ENCODE results near the gene S100A7. TPM values are rescaled to one million over a fixed set of nuclear protein-coding genes. Genes with fewer than 3 reads are reported as not detected.
A peak's percentile ranks its signal among the peaks of the same experiment; 100 is the strongest.

S100A7 gene
- total RNA-seq: not detected

- H3K27ac ChIP-seq (ENCODE audit: low read depth, low read length): no peak within 1 kb of the TSS
- no peaks in the 10 kb centered on the region for H3K9me3 ChIP-seq (ENCODE audit: control insufficient read depth in 3 of 3, low read length in 3 of 3)
- H3K9ac ChIP-seq (ENCODE audit: low read depth in 1 of 3, low read length in 3 of 3): no peak within 1 kb of the TSS
- no peaks in the 10 kb centered on the region for H3K36me3 ChIP-seq (ENCODE audit: control insufficient read depth in 3 of 3, insufficient read depth in 3 of 3, low read length in 3 of 3)
- peaks cover 0 to 12% (median 4%) of the 10 kb centered on the region in 3 donors for H3K27me3 ChIP-seq (ENCODE audit: control insufficient read depth in 3 of 3, insufficient read depth in 3 of 3, low read length in 3 of 3)
- no peaks in the 10 kb centered on the region for H3K4me1 ChIP-seq (ENCODE audit: control insufficient read depth in 3 of 3, insufficient read depth in 3 of 3, low read length in 3 of 3)
- H3K4me3 ChIP-seq (ENCODE audit: low read length in 3 of 3): no peak within 1 kb of the TSS
Measured at GRCh38 chr1:153460551-153460950, at the start of gene S100A7. S100A7 (minus strand) TSS chr1:153460651; CDS start chr1:153459013, 1,638 bp downstream.

- no peak overlapping the region for H3K4me3 ChIP-seq (ENCODE audit: low read length in 3 of 3)
- H3K9me3 ChIP-seq (ENCODE audit: control insufficient read depth in 3 of 3, low read length in 3 of 3): no peaks in the 10 kb centered on the region
- H3K27me3 ChIP-seq (ENCODE audit: control insufficient read depth in 3 of 3, insufficient read depth in 3 of 3, low read length in 3 of 3): no peaks in the 10 kb centered on the region
- H3K9ac ChIP-seq (ENCODE audit: low read depth in 1 of 3, low read length in 3 of 3): no peak overlapping the region
- no peak overlapping the region for H3K27ac ChIP-seq (ENCODE audit: low read depth, low read length)
- no peaks in the 10 kb centered on the region for H3K36me3 ChIP-seq (ENCODE audit: control insufficient read depth in 3 of 3, insufficient read depth in 3 of 3, low read length in 3 of 3)
- peaks cover 15 to 24% (median 23%) of the 10 kb centered on the region in 3 donors for H3K4me1 ChIP-seq (ENCODE audit: control insufficient read depth in 3 of 3, insufficient read depth in 3 of 3, low read length in 3 of 3)
Measured at GRCh38 chr1:153509729-153510354, 49.4 kb upstream of the S100A7 start.

- Histone ChIP-seq H3K9me3 (ENCODE audit: control insufficient read depth in 3 of 3, low read length in 3 of 3) (no peaks in the 10 kb centered on the region), H3K27ac (ENCODE audit: low read depth, low read length) (no peak overlapping the region), H3K27me3 (ENCODE audit: control insufficient read depth in 3 of 3, insufficient read depth in 3 of 3, low read length in 3 of 3) (no peaks in the 10 kb centered on the region), H3K4me1 (ENCODE audit: control insufficient read depth in 3 of 3, insufficient read depth in 3 of 3, low read length in 3 of 3) (peaks cover 15 to 24% (median 23%) of the 10 kb centered on the region in 3 donors), H3K4me3 (ENCODE audit: low read length in 3 of 3) (no peak overlapping the region), H3K36me3 (ENCODE audit: control insufficient read depth in 3 of 3, insufficient read depth in 3 of 3, low read length in 3 of 3) (no peaks in the 10 kb centered on the region), H3K9ac (ENCODE audit: low read depth in 1 of 3, low read length in 3 of 3) (no peak overlapping the region)
Measured at GRCh38 chr1:153509036-153509435, 48.6 kb upstream of the S100A7 start.

- no peaks in the 10 kb centered on the region for H3K27me3 ChIP-seq (ENCODE audit: control insufficient read depth in 3 of 3, insufficient read depth in 3 of 3, low read length in 3 of 3)
- H3K27ac ChIP-seq (ENCODE audit: low read depth, low read length): peak overlapping the region; percentile 74
- H3K9me3 ChIP-seq (ENCODE audit: control insufficient read depth in 3 of 3, low read length in 3 of 3): no peaks in the 10 kb centered on the region
- H3K36me3 ChIP-seq (ENCODE audit: control insufficient read depth in 3 of 3, insufficient read depth in 3 of 3, low read length in 3 of 3): no peaks in the 10 kb centered on the region
- no peak overlapping the region for H3K4me3 ChIP-seq (ENCODE audit: low read length in 3 of 3)
- peaks cover 15 to 24% (median 23%) of the 10 kb centered on the region in 3 donors for H3K4me1 ChIP-seq (ENCODE audit: control insufficient read depth in 3 of 3, insufficient read depth in 3 of 3, low read length in 3 of 3)
- H3K9ac ChIP-seq (ENCODE audit: low read depth in 1 of 3, low read length in 3 of 3): no peak overlapping the region
Measured at GRCh38 chr1:153507926-153508583, 47.6 kb upstream of the S100A7 start.

- H3K36me3 ChIP-seq (ENCODE audit: control insufficient read depth in 3 of 3, insufficient read depth in 3 of 3, low read length in 3 of 3): no peaks in the 10 kb centered on the region
- peaks cover 15 to 23% (median 19%) of the 10 kb centered on the region in 3 donors for H3K4me1 ChIP-seq (ENCODE audit: control insufficient read depth in 3 of 3, insufficient read depth in 3 of 3, low read length in 3 of 3)
- H3K9me3 ChIP-seq (ENCODE audit: control insufficient read depth in 3 of 3, low read length in 3 of 3): no peaks in the 10 kb centered on the region
- H3K9ac ChIP-seq (ENCODE audit: low read depth in 1 of 3, low read length in 3 of 3): peak overlapping the region in 1 of 3 donors; percentile 66
- peak overlapping the region; percentile 74 for H3K27ac ChIP-seq (ENCODE audit: low read depth, low read length)
- H3K27me3 ChIP-seq (ENCODE audit: control insufficient read depth in 3 of 3, insufficient read depth in 3 of 3, low read length in 3 of 3): no peaks in the 10 kb centered on the region
- no peak overlapping the region for H3K4me3 ChIP-seq (ENCODE audit: low read length in 3 of 3)
Measured at GRCh38 chr1:153506831-153507413, 46.5 kb upstream of the S100A7 start.

GRCh38 chr1:153506386-153506785 is 45.9 kb upstream of the S100A7 start:
- Histone ChIP-seq H3K9ac (ENCODE audit: low read depth in 1 of 3, low read length in 3 of 3) (no peak overlapping the region), H3K4me3 (ENCODE audit: low read length in 3 of 3) (no peak overlapping the region), H3K9me3 (ENCODE audit: control insufficient read depth in 3 of 3, low read length in 3 of 3) (no peaks in the 10 kb centered on the region), H3K4me1 (ENCODE audit: control insufficient read depth in 3 of 3, insufficient read depth in 3 of 3, low read length in 3 of 3) (peaks cover 15 to 23% (median 19%) of the 10 kb centered on the region in 3 donors), H3K36me3 (ENCODE audit: control insufficient read depth in 3 of 3, insufficient read depth in 3 of 3, low read length in 3 of 3) (no peaks in the 10 kb centered on the region), H3K27me3 (ENCODE audit: control insufficient read depth in 3 of 3, insufficient read depth in 3 of 3, low read length in 3 of 3) (no peaks in the 10 kb centered on the region), H3K27ac (ENCODE audit: low read depth, low read length) (peak overlapping the region; percentile 74)

GRCh38 chr1:153505576-153505975 is 45.1 kb upstream of the S100A7 start:
- Histone ChIP-seq H3K36me3 (ENCODE audit: control insufficient read depth in 3 of 3, insufficient read depth in 3 of 3, low read length in 3 of 3) (no peaks in the 10 kb centered on the region), H3K9me3 (ENCODE audit: control insufficient read depth in 3 of 3, low read length in 3 of 3) (no peaks in the 10 kb centered on the region), H3K9ac (ENCODE audit: low read depth in 1 of 3, low read length in 3 of 3) (no peak overlapping the region), H3K4me1 (ENCODE audit: control insufficient read depth in 3 of 3, insufficient read depth in 3 of 3, low read length in 3 of 3) (peaks cover 13 to 19% (median 17%) of the 10 kb centered on the region in 3 donors), H3K27ac (ENCODE audit: low read depth, low read length) (no peak overlapping the region), H3K27me3 (ENCODE audit: control insufficient read depth in 3 of 3, insufficient read depth in 3 of 3, low read length in 3 of 3) (no peaks in the 10 kb centered on the region), H3K4me3 (ENCODE audit: low read length in 3 of 3) (no peak overlapping the region)

- H3K36me3 ChIP-seq (ENCODE audit: control insufficient read depth in 3 of 3, insufficient read depth in 3 of 3, low read length in 3 of 3): no peaks in the 10 kb centered on the region
- H3K27me3 ChIP-seq (ENCODE audit: control insufficient read depth in 3 of 3, insufficient read depth in 3 of 3, low read length in 3 of 3): no peaks in the 10 kb centered on the region
- H3K27ac ChIP-seq (ENCODE audit: low read depth, low read length): no peak overlapping the region
- no peak overlapping the region for H3K9ac ChIP-seq (ENCODE audit: low read depth in 1 of 3, low read length in 3 of 3)
- peaks cover 13 to 19% (median 17%) of the 10 kb centered on the region in 3 donors for H3K4me1 ChIP-seq (ENCODE audit: control insufficient read depth in 3 of 3, insufficient read depth in 3 of 3, low read length in 3 of 3)
- H3K9me3 ChIP-seq (ENCODE audit: control insufficient read depth in 3 of 3, low read length in 3 of 3): no peaks in the 10 kb centered on the region
- no peak overlapping the region for H3K4me3 ChIP-seq (ENCODE audit: low read length in 3 of 3)
Measured at GRCh38 chr1:153503766-153504165, 43.3 kb upstream of the S100A7 start.

- Histone ChIP-seq H3K4me1 (ENCODE audit: control insufficient read depth in 3 of 3, insufficient read depth in 3 of 3, low read length in 3 of 3) (peaks cover 0 to 7% (median 5%) of the 10 kb centered on the region in 3 donors), H3K4me3 (ENCODE audit: low read length in 3 of 3) (no peak overlapping the region)
Measured at GRCh38 chr1:153498746-153499145, 38.3 kb upstream of the S100A7 start.

GRCh38 chr1:153495536-153495935 is 35.1 kb upstream of the S100A7 start:
- H3K4me3 ChIP-seq (ENCODE audit: low read length in 3 of 3): no peak overlapping the region
- H3K9me3 ChIP-seq (ENCODE audit: control insufficient read depth in 3 of 3, low read length in 3 of 3): no peaks in the 10 kb centered on the region
- peaks cover 3 to 15% (median 15%) of the 10 kb centered on the region in 3 donors for H3K4me1 ChIP-seq (ENCODE audit: control insufficient read depth in 3 of 3, insufficient read depth in 3 of 3, low read length in 3 of 3)
- H3K9ac ChIP-seq (ENCODE audit: low read depth in 1 of 3, low read length in 3 of 3): no peak overlapping the region
- H3K27me3 ChIP-seq (ENCODE audit: control insufficient read depth in 3 of 3, insufficient read depth in 3 of 3, low read length in 3 of 3): no peaks in the 10 kb centered on the region
- no peaks in the 10 kb centered on the region for H3K36me3 ChIP-seq (ENCODE audit: control insufficient read depth in 3 of 3, insufficient read depth in 3 of 3, low read length in 3 of 3)
- H3K27ac ChIP-seq (ENCODE audit: low read depth, low read length): no peak overlapping the region

More at GRCh38 chr1:153498746-153499145, 38.3 kb upstream of the S100A7 start:
- no peaks in the 10 kb centered on the region for H3K36me3 ChIP-seq (ENCODE audit: control insufficient read depth in 3 of 3, insufficient read depth in 3 of 3, low read length in 3 of 3)
- H3K9ac ChIP-seq (ENCODE audit: low read depth in 1 of 3, low read length in 3 of 3): no peak overlapping the region
- H3K27me3 ChIP-seq (ENCODE audit: control insufficient read depth in 3 of 3, insufficient read depth in 3 of 3, low read length in 3 of 3): no peaks in the 10 kb centered on the region
- H3K9me3 ChIP-seq (ENCODE audit: control insufficient read depth in 3 of 3, low read length in 3 of 3): no peaks in the 10 kb centered on the region
- no peak overlapping the region for H3K27ac ChIP-seq (ENCODE audit: low read depth, low read length)

Data from skeletal muscle tissue (tissue), 4 donors.